ENCODE measurements around the gene PLEKHA7.

PLEKHA7 gene

GRCh38 chr11:16806791-16807190, 207.4 kb downstream of the PLEKHA7 start:
- no peak for DNase-seq (ENCODE audit: low spot score)

GRCh38 chr11:16805938-16806337, 208.3 kb downstream of the PLEKHA7 start:
- DNase-seq (ENCODE audit: low spot score), result no peak

- no peak for DNase-seq (ENCODE audit: low spot score)
Observed at GRCh38 chr11:16804104-16804947, 209.9 kb downstream of the PLEKHA7 start.

- DNase-seq (ENCODE audit: low spot score), result no peak
Observed at GRCh38 chr11:16801288-16801980, 212.8 kb downstream of the PLEKHA7 start.

- DNase-seq (ENCODE audit: low spot score), result no peak
Observed at GRCh38 chr11:16800382-16800781, 213.8 kb downstream of the PLEKHA7 start.

GRCh38 chr11:16799890-16800289, 214.3 kb downstream of the PLEKHA7 start:
- no peak for DNase-seq (ENCODE audit: low spot score)

GRCh38 chr11:16799221-16799620, 215.0 kb downstream of the PLEKHA7 start:
- DNase-seq (ENCODE audit: low spot score), result no peak

- DNase-seq (ENCODE audit: low spot score), result no peak
Observed at GRCh38 chr11:16797776-16798175, 216.4 kb downstream of the PLEKHA7 start.

GRCh38 chr11:16796311-16796710, 217.9 kb downstream of the PLEKHA7 start:
- DNase-seq (ENCODE audit: low spot score), result no peak

- DNase-seq (ENCODE audit: low spot score), result no peak
Observed at GRCh38 chr11:16795146-16795545, 219.1 kb downstream of the PLEKHA7 start.

GRCh38 chr11:16794047-16794818, 220.0 kb downstream of the PLEKHA7 start:
- no peak for DNase-seq (ENCODE audit: low spot score)

- DNase-seq (ENCODE audit: low spot score), result peak; percentile 42
Observed at GRCh38 chr11:16793511-16793910, 220.7 kb downstream of the PLEKHA7 start.

- DNase-seq (ENCODE audit: low spot score), result peak; percentile 4
Observed at GRCh38 chr11:16793009-16793408, 221.2 kb downstream of the PLEKHA7 start.

- DNase-seq (ENCODE audit: low spot score), result no peak
Observed at GRCh38 chr11:16792426-16792825, 221.8 kb downstream of the PLEKHA7 start.

- no peak for DNase-seq (ENCODE audit: low spot score)
Observed at GRCh38 chr11:16791191-16791961, 222.8 kb downstream of the PLEKHA7 start.

- DNase-seq (ENCODE audit: low spot score), result no peak
Observed at GRCh38 chr11:16790486-16791190, 223.6 kb downstream of the PLEKHA7 start.

- DNase-seq (ENCODE audit: low spot score), result no peak
Observed at GRCh38 chr11:16789560-16790485, 224.4 kb downstream of the PLEKHA7 start.

- DNase-seq (ENCODE audit: low spot score), result no peak
Observed at GRCh38 chr11:16789063-16789420, 225.2 kb downstream of the PLEKHA7 start.

GRCh38 chr11:16788141-16789062, 225.8 kb downstream of the PLEKHA7 start:
- peak; percentile 45 for DNase-seq (ENCODE audit: low spot score)

All from cerebellar cortex (tissue), 1 donor.